Measurements from ENCODE around the gene SLC25A15.

GRCh38 chr13:40758811-40759210 is 30.6 kb upstream of the SLC25A15 start:
- no peak for TF ChIP-seq CTCF (IDR thresholded peaks at IDR 0.05; ENCODE audit: low read length)
- TF ChIP-seq EZH2 (optimal IDR thresholded peaks at IDR 0.05; ENCODE audit: low read depth, low read length) = no peak
- TF ChIP-seq EZH2phosphoT487 (IDR thresholded peaks at IDR 0.05; ENCODE audit: low read length) = no peak

Data from MM.1S (cell line).